ENCODE data around the gene DRC7.

GRCh38 chr16:57684626-57685358, 9.8 kb upstream of the DRC7 start:
- no peak for TF ChIP-seq CTCF (optimal IDR thresholded peaks at IDR 0.05 in 1 of 3, IDR thresholded peaks at IDR 0.05 in 1 of 3, conservative IDR thresholded peaks at IDR 0.05 in 1 of 3; ENCODE audit: extremely low read depth in 1 of 3, insufficient read depth in 2 of 3, low read length in 3 of 3)
- TF ChIP-seq EZH2 (IDR thresholded peaks at IDR 0.05; ENCODE audit: low read length), result no peak

Data from keratinocyte (primary cell).